Esophagus squamous epithelium (tissue), 5 donors: ENCODE results near the gene FKBP11. TPM values are rescaled to one million over a fixed set of nuclear protein-coding genes. Genes with fewer than 3 reads are reported as not detected.

Source experiments
- DNase-seq: peaks from one replicate; lab custom pipeline; 2025; lab: John Stamatoyannopoulos, UW
- H3K27ac ChIP-seq, 4 donors: fragments of 200-600 bp; sonication (generic); one replicate each; pipeline ENCODE4 v1.5.1; 2016 to 2019; ENCODE audit warnings: mild to moderate bottlenecking in 1 of 4
- H3K27me3 ChIP-seq, 4 donors: fragments of 200-600 bp; sonication (generic); 1 replicate in 3 of 4; 2 replicates in 1 of 4; pipeline versions ENCODE4 v1.5.1 to v1.6.0; 2017 to 2021; ENCODE audit warnings: antibody characterized with exemption in 1 of 4
- H3K36me3 ChIP-seq, 3 donors: fragments of 200-600 bp; sonication (generic); one replicate each; pipeline ENCODE4 v1.5.1; 2016 to 2019
- H3K4me1 ChIP-seq, 3 donors: fragments of 200-600 bp; sonication (generic); one replicate each; pipeline ENCODE4 v1.5.1; 2017 to 2019
- H3K4me3 ChIP-seq, 4 donors: fragments of 200-600 bp; sonication (generic); 1 replicate in 3 of 4; 2 replicates in 1 of 4; pipeline ENCODE4 v1.5.1; 2016 to 2019; ENCODE audit warnings: mild to moderate bottlenecking in 2 of 4, moderate library complexity in 1 of 4
- H3K9me3 ChIP-seq, 3 donors: fragments of 200-600 bp; sonication (generic); one replicate each; pipeline ENCODE4 v1.5.1; 2016 to 2019
- POLR2A ChIP-seq, 4 donors: fragments of 450-650 bp; IDR thresholded peaks; one replicate each; pipeline ENCODE4 v1.6.1; 2017; ENCODE audit warnings: antibody characterized with exemption in 4 of 4, mild to moderate bottlenecking in 4 of 4, moderate library complexity in 3 of 4
- WGBS, 2 donors: methylation state at CpG; one replicate each; pipeline ENCODE4 v1.1.5; 2018; 5-methylcytosine and 5-hydroxymethylcytosine counted together
- intact Hi-C: fragments of 100-400 bp; cut with DNase I; formaldehyde crosslinking; loops from one replicate; pipeline ENCODE4 v1.15.0; 2022
- total RNA-seq, 4 donors: library from RNA; depleted of rRNA; stranded (reverse); fragments of >200 nt; gene quantifications; one replicate each; pipeline ENCODE4 v1.1.0, GENCODE V29; 2016
- TF ChIP-seq, protein P1 (sequence below), 6 experiments: fragments of 450-650 bp in 4 of 6; fragments of 200-600 bp in 2 of 6; sonication (generic) in 2 of 6; IDR thresholded peaks; one replicate each; pipeline ENCODE4 v1.5.1; 2016 to 2019; ENCODE audit warnings: antibody characterized with exemption in 6 of 6, mild to moderate bottlenecking in 4 of 6, moderate library complexity in 4 of 6
- donor health status: DM: yes; HTN: yes; CAD: no.

Gene FKBP11
- total RNA-seq, 4 donors from 2014 or later = 9.5 to 28.6 (median 11.8) TPM

DNA sequence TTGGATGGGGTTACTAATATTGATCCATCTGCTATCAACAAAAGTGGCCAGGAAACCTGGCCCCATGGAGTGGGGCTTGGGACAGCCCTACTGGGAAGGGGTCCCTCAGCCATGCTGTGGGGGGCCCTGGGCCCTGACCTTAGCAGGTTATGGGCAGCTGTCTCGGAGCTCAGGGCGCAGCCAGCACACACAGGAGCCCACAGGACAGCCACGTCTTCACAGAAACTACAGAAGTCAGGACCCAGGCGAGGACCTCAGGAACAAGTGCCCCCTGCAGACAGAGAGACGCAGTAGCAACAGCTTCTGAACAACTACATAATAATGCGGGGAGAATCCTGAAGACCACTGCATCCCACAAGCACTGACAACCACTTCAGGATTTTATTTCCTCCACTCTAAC lies 11.9 kb upstream of the FKBP11 start:
- 50 to 67% methylated on average over 3 to 5 of the region's 6 CpGs for WGBS, 2 donors
- Histone ChIP-seq H3K4me1 (peaks cover 6 to 26% (median 19%) of the 10 kb centered on the region in 3 donors), H3K4me3 (no peak overlapping the region), H3K9me3 (no peaks in the 10 kb centered on the region), H3K27me3 (no peaks in the 10 kb centered on the region), H3K27ac (no peak overlapping the region), H3K36me3 (peaks cover 22 to 97% (median 24%) of the 10 kb centered on the region in 3 donors)
- intact Hi-C loops = no loop called here
- DNase-seq = no peak
- TF ChIP-seq POLR2A (IDR thresholded peaks at IDR 0.05) = no peak
- TF ChIP-seq, protein P1, sequence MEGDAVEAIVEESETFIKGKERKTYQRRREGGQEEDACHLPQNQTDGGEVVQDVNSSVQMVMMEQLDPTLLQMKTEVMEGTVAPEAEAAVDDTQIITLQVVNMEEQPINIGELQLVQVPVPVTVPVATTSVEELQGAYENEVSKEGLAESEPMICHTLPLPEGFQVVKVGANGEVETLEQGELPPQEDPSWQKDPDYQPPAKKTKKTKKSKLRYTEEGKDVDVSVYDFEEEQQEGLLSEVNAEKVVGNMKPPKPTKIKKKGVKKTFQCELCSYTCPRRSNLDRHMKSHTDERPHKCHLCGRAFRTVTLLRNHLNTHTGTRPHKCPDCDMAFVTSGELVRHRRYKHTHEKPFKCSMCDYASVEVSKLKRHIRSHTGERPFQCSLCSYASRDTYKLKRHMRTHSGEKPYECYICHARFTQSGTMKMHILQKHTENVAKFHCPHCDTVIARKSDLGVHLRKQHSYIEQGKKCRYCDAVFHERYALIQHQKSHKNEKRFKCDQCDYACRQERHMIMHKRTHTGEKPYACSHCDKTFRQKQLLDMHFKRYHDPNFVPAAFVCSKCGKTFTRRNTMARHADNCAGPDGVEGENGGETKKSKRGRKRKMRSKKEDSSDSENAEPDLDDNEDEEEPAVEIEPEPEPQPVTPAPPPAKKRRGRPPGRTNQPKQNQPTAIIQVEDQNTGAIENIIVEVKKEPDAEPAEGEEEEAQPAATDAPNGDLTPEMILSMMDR (IDR thresholded peaks at IDR 0.05) = peak in 1 of 6 experiments; percentile 6

DNA sequence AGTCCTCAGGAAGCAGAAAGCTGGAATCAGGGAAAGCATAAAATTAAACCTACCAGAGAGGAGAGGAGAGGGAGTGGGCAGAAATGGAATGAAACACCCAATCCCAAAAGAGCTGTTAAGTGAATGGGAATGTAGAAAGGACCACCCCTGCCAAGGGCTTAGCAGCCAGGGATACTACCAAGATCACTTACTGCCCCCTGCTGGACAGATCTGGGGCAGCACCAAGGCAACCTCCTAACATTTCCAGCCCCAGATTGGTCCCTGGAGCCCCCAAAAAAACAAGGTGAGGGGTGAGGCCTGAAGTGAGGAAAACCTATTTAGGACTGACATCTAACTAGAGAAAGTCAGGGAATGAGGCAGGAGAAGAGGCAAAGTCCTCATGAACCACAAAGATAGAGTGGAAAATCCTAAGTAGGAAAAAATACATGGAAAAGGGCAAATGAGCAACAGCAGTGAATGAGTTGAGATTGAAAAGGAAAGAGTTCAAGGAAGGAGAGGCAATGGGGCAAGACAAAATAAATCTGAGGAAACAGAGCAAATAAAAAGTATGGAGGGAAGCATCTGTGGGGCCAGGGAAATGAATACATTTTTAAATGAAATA lies 11.2 kb upstream of the FKBP11 start:
- H3K36me3 ChIP-seq = peaks cover 22 to 98% (median 24%) of the 10 kb centered on the region in 3 donors
- intact Hi-C loops = no loop called here

DNA sequence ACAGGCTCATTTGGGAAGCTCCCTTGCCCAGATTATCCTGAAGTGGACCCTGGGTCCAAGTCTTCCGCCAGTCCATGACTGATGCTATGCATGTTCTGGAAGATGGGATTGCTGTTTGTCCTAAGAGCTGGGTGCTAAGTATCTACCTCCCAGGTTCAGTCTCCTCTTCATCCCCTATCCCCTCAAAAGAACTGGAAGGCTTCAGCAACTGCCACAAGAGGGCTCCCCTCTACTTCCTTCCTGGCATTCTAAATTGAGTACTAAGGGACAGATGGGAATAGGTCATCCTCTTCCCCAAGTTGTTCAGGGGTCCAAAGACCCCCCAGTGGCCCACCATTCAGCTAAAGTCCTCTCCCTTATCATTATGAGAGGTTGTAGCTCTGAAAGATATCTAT lies 9.0 kb upstream of the FKBP11 start:
- peaks cover 11 to 98% (median 18%) of the 10 kb centered on the region in 3 donors for H3K36me3 ChIP-seq
- intact Hi-C loops = no loop called here
- no peaks in the 10 kb centered on the region for H3K4me1 ChIP-seq
- no peak for DNase-seq
- peak overlapping the region in 2 of 4 donors; percentile 31 to 33 for H3K27ac ChIP-seq
- H3K27me3 ChIP-seq = no peaks in the 10 kb centered on the region
- WGBS, 2 donors = 100% methylated on average over 1 of the region's 1 CpG
- H3K9me3 ChIP-seq = no peaks in the 10 kb centered on the region
- no peak overlapping the region for H3K4me3 ChIP-seq
- no peak for TF ChIP-seq POLR2A (IDR thresholded peaks at IDR 0.05)
- TF ChIP-seq, protein P1 (IDR thresholded peaks at IDR 0.05) = peak in 4 of 6 experiments; percentile 11 to 33 (median 17)

More for the DNA sequence above, 11.2 kb upstream of the FKBP11 start:
- no peaks in the 10 kb centered on the region for H3K27me3 ChIP-seq
- no peaks in the 10 kb centered on the region for H3K9me3 ChIP-seq
- TF ChIP-seq, protein P1 (IDR thresholded peaks at IDR 0.05) = peak; percentile 62 to 93 (median 79)
- TF ChIP-seq POLR2A (IDR thresholded peaks at IDR 0.05) = no peak
- DNase-seq = no peak
- H3K27ac ChIP-seq = no peak overlapping the region
- no peak overlapping the region for H3K4me3 ChIP-seq
- H3K4me1 ChIP-seq = peaks cover 2 to 19% (median 12%) of the 10 kb centered on the region in 3 donors

DNA sequence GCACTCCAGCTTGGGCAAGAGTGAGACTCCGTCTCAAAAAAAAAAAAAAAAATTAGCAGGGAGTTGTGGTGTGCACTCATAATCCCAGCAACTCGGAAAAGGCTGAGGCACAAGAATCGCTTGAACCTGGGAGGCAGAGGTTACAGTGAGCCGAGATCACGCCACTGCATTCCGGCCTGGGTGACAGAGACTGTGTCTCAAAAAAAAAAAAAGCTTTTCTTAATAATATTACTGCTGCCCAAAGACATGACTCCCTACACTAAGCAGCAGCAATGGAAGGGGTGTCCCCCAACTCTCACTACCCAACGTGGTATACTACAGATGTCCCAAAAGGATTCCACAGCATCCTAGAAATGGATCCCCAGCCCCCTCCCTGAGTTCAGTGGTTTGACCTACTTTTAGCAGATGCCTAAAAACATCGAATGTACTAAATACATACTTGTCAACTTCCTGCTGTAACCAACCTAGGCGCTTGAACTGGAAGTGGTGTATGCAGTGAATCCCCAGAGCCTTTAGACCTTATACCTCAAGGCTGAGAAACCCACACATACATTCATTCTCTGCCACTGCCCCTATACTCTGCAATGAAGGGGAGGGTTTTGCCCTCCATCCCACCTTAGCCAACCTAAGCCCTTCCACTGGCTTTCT lies 8.5 kb upstream of the FKBP11 start:
- Histone ChIP-seq H3K36me3 (peaks cover 11 to 98% (median 18%) of the 10 kb centered on the region in 3 donors), H3K4me1 (no peaks in the 10 kb centered on the region), H3K27me3 (no peaks in the 10 kb centered on the region), H3K4me3 (no peak overlapping the region), H3K9me3 (no peaks in the 10 kb centered on the region), H3K27ac (peak overlapping the region in 2 of 4 donors; percentile 31 to 33)
- no peak for DNase-seq
- TF ChIP-seq, protein P1 (IDR thresholded peaks at IDR 0.05) = no peak
- TF ChIP-seq POLR2A (IDR thresholded peaks at IDR 0.05) = no peak
- 75 to 76% methylated on average over 9 of the region's 9 CpGs for WGBS, 2 donors
- intact Hi-C loops = no loop called here

DNA sequence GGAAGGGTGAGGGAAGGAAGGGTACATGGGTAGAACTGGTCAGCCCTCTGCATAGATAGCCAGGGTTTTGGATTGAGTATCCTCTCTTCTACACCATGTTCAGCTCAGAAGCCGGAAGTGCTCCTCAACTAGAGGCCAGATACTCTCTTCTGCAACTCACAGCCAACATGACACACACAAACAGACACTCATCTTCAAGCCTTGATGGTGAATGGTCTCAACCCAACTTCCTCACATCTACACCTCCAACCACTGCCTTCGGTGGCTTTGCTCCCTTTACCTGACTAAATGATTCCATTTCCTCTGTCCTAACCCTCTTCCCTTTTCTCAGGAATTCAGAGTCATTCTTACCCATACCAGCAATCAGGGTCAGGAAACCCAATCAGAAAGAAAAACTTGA lies 7.6 kb upstream of the FKBP11 start:
- no peak for DNase-seq
- intact Hi-C loops = no loop called here
- no peak for TF ChIP-seq POLR2A (IDR thresholded peaks at IDR 0.05)
- TF ChIP-seq, protein P1 (IDR thresholded peaks at IDR 0.05) = no peak
- H3K4me1 ChIP-seq = no peaks in the 10 kb centered on the region
- 57 to 78% methylated on average over 2 of the region's 2 CpGs for WGBS, 2 donors
- H3K27ac ChIP-seq = peak overlapping the region in 1 of 4 donors; percentile 29
- H3K4me3 ChIP-seq = no peak overlapping the region
- no peaks in the 10 kb centered on the region for H3K9me3 ChIP-seq
- H3K36me3 ChIP-seq = peaks cover 11 to 94% (median 18%) of the 10 kb centered on the region in 3 donors
- H3K27me3 ChIP-seq = no peaks in the 10 kb centered on the region
